SU-DHL-6 (cell line): ENCODE measurements around the gene BLOC1S5.

ENCODE experiments used
- EZH2phosphoT487 ChIP-seq: fragments of 200-600 bp; sonication (generic), shearing (Covaris generic); conservative IDR thresholded peaks from 2 replicates; pipeline ENCODE4 v1.6.1; 2018; ENCODE audit warnings: mild to moderate bottlenecking, antibody characterized with exemption, low read length, moderate library complexity, mixed read lengths
- TF ChIP-seq, protein P1 (sequence below): fragments of 200-600 bp; sonication (generic); IDR thresholded peaks from one replicate; pipeline ENCODE4 v1.5.1; 2017; ENCODE audit warnings: antibody characterized with exemption, mild to moderate bottlenecking, low read length, moderate library complexity; ENCODE audit not compliant: insufficient read depth, poor library complexity, severe bottlenecking

DNA sequence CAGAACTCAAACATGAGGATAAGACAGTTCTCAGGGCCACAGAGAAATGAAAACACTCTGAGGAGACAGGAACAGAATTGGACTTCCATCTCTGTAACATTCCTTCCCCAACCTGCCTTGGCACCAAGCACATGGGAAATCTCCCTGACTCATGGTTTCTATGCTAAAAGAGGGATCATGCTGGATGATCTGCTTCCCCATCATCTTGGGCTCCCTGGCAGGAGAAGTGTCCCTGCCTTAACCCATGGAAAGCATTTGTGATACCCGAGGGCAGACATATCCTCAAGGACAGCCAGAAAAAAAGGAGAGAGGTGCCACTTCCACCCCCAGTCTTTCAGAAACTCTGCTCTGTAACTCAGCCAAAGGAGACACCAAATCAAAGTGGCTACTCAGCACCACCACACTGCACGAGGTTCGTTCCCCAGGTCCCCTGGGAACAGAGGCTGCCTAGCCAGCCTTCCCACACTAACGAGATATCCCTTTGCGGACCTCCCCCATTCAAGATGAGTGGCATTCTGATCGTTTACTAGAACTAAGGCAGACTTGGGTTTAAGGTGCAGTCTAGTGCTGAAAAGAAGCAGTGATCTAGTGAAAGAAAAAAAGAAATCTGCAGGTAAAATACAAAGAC lies 34.8 kb downstream of the BLOC1S5 start:
- TF ChIP-seq, protein P1, sequence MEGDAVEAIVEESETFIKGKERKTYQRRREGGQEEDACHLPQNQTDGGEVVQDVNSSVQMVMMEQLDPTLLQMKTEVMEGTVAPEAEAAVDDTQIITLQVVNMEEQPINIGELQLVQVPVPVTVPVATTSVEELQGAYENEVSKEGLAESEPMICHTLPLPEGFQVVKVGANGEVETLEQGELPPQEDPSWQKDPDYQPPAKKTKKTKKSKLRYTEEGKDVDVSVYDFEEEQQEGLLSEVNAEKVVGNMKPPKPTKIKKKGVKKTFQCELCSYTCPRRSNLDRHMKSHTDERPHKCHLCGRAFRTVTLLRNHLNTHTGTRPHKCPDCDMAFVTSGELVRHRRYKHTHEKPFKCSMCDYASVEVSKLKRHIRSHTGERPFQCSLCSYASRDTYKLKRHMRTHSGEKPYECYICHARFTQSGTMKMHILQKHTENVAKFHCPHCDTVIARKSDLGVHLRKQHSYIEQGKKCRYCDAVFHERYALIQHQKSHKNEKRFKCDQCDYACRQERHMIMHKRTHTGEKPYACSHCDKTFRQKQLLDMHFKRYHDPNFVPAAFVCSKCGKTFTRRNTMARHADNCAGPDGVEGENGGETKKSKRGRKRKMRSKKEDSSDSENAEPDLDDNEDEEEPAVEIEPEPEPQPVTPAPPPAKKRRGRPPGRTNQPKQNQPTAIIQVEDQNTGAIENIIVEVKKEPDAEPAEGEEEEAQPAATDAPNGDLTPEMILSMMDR, result no peak
- TF ChIP-seq EZH2phosphoT487, result no peak
